CD14-positive monocyte (primary cell): ENCODE data around the gene OR5AR1. TPM values are rescaled to one million over a fixed set of nuclear protein-coding genes. Genes with fewer than 3 reads are reported as not detected.

Experiments
- DNase-seq, 3 donors: peaks; one replicate each; pipeline ENCODE4 v3.0.0-alpha.2; 2011 to 2022
- H2AFZ ChIP-seq: 2 replicates; pipeline ENCODE4 v1.6.0; 2012; ENCODE audit warnings: mild to moderate bottlenecking, low read depth, low read length, inconsistent platforms; ENCODE audit not compliant: insufficient read depth, poor library complexity, severe bottlenecking
- H3K27ac ChIP-seq, 2 donors: 1 replicate in 1 of 2; 2 replicates in 1 of 2; pipeline ENCODE4 v1.5.1; 2012 to 2013; ENCODE audit warnings: low read length in 2 of 2, control low read depth in 1 of 2, inconsistent platforms in 1 of 2, low read depth in 1 of 2, mild to moderate bottlenecking in 1 of 2
- H3K27me3 ChIP-seq, 2 donors: one replicate each; pipeline versions ENCODE4 v1.6.0 to v1.6.1; 2011 to 2013; ENCODE audit warnings: low read length in 2 of 2; ENCODE audit not compliant: control insufficient read depth in 2 of 2, insufficient read depth in 2 of 2
- H3K36me3 ChIP-seq, 2 donors: replicated peaks in 1 of 2; 1 replicate in 1 of 2; 2 replicates in 1 of 2; pipeline versions ENCODE4 v1.5.1 to v1.6.1; 2012 to 2013; ENCODE audit warnings: low read length in 2 of 2, control low read depth in 1 of 2, inconsistent platforms in 1 of 2, mild to moderate bottlenecking in 1 of 2; ENCODE audit not compliant: insufficient read depth in 2 of 2, control insufficient read depth in 1 of 2
- H3K4me1 ChIP-seq, 2 donors: 1 replicate in 1 of 2; 2 replicates in 1 of 2; pipeline versions ENCODE4 v1.5.1 to v1.6.1; 2012 to 2013; ENCODE audit warnings: low read length in 2 of 2, control low read depth in 1 of 2, inconsistent platforms in 1 of 2, mild to moderate bottlenecking in 1 of 2, moderate library complexity in 1 of 2; ENCODE audit not compliant: insufficient read depth in 2 of 2, control insufficient read depth in 1 of 2
- H3K4me2 ChIP-seq: replicated peaks from 2 replicates; pipeline ENCODE3; 2012; ENCODE audit warnings: low read length, moderate library complexity, mild to moderate bottlenecking; ENCODE audit not compliant: poor library complexity, severe bottlenecking; ENCODE audit errors: extremely low read depth
- H3K4me3 ChIP-seq, 3 experiments: fragments of 200-600 bp in 1 of 3; sonication (generic) in 1 of 3; replicated peaks in 1 of 3; 1 replicate in 2 of 3; 2 replicates in 1 of 3; pipeline ENCODE4 v1.5.1; 2011 to 2013; ENCODE audit warnings: low read length in 3 of 3, mild to moderate bottlenecking in 3 of 3, control low read depth in 2 of 3, low read depth in 2 of 3, inconsistent platforms in 1 of 3, moderate library complexity in 1 of 3
- H3K79me2 ChIP-seq: 2 replicates; pipeline ENCODE4 v1.6.0; 2012; ENCODE audit warnings: mild to moderate bottlenecking, control low read depth, inconsistent platforms, low read length, moderate library complexity; ENCODE audit not compliant: insufficient read depth
- H3K9ac ChIP-seq: 2 replicates; pipeline ENCODE4 v1.6.0; 2017; ENCODE audit warnings: low read length, mild to moderate bottlenecking; ENCODE audit not compliant: insufficient read depth, poor library complexity, severe bottlenecking
- H3K9me3 ChIP-seq, 2 donors: replicated peaks in 1 of 2; 1 replicate in 1 of 2; 2 replicates in 1 of 2; pipeline versions ENCODE4 v1.5.1 to v1.6.1; 2012 to 2013; ENCODE audit warnings: low read length in 2 of 2, control low read depth in 1 of 2; ENCODE audit not compliant: control insufficient read depth in 1 of 2, insufficient read depth in 1 of 2
- H4K20me1 ChIP-seq: 2 replicates; pipeline ENCODE4 v1.6.0; 2012; ENCODE audit warnings: mild to moderate bottlenecking, low read length, control low read depth, moderate library complexity; ENCODE audit not compliant: insufficient read depth
- H3K27ac Mint-ChIP-seq, 7 donors: one replicate each; pipeline ENCODE4 v1.8.0; 2020; ENCODE audit warnings: mild to moderate bottlenecking in 7 of 7, mixed read lengths in 7 of 7, moderate library complexity in 6 of 7, inconsistent platforms in 2 of 7
- H3K27me3 Mint-ChIP-seq, 3 donors: one replicate each; pipeline ENCODE4 v1.8.0; 2021 to 2022; ENCODE audit warnings: low read depth in 3 of 3, mild to moderate bottlenecking in 3 of 3, mixed read lengths in 3 of 3, moderate library complexity in 3 of 3, inconsistent platforms in 1 of 3
- H3K36me3 Mint-ChIP-seq, 2 donors: one replicate each; pipeline ENCODE4 v1.8.0; 2020; ENCODE audit warnings: mixed read lengths in 2 of 2, inconsistent platforms in 1 of 2, mild to moderate bottlenecking in 1 of 2
- H3K4me1 Mint-ChIP-seq: one replicate; pipeline ENCODE4 v1.8.0; 2020; ENCODE audit warnings: mild to moderate bottlenecking, mixed read lengths
- H3K4me3 Mint-ChIP-seq, 2 donors: one replicate each; pipeline ENCODE4 v1.8.0; 2020; ENCODE audit warnings: mild to moderate bottlenecking in 2 of 2, mixed read lengths in 2 of 2, moderate library complexity in 1 of 2
- H3K9me3 Mint-ChIP-seq, 7 donors: one replicate each; pipeline ENCODE4 v1.8.0; 2020 to 2022; ENCODE audit warnings: mixed read lengths in 7 of 7, mild to moderate bottlenecking in 6 of 7, moderate library complexity in 6 of 7, inconsistent platforms in 2 of 7
- CTCF ChIP-seq: fragments of 200-600 bp; IDR thresholded peaks from one replicate; pipeline ENCODE4 v1.8.0; 2022; ENCODE audit warnings: antibody characterized with exemption, mild to moderate bottlenecking
- WGBS: methylation state at CpG from one replicate; pipeline ENCODE4 v1.1.5; 2013; ENCODE audit warnings: missing lambda C conversion rate; ENCODE audit not compliant: insufficient coverage; 5-methylcytosine and 5-hydroxymethylcytosine counted together
- intact Hi-C, 2 donors: fragments of 100-400 bp; cut with micrococcal nuclease; formaldehyde crosslinking; loops; one replicate each; pipeline versions ENCODE4 v1.15.0 to v1.15.1; 2023
- polyA plus RNA-seq, 3 donors: library from polyadenylated mRNA; depleted of rRNA in 1 of 3; unstranded in 2 of 3; stranded (reverse) in 1 of 3; fragments of 300-500 nt in 2 of 3; fragments of >200 nt in 1 of 3; fragmentation: Illumina TruSeq in 2 of 3; gene quantifications; 1 replicate in 2 of 3; 2 replicates in 1 of 3; pipeline ENCODE4 v1.2.3, GENCODE V29; 2012 to 2021

OR5AR1 gene
- polyA plus RNA-seq, 3 donors, result not detected

GRCh38 chr11:56693428-56693827, 29.9 kb downstream of the OR5AR1 start:
- Mint-ChIP-seq H3K27me3 (no peaks in the 10 kb centered on the region), H3K36me3 (no peaks in the 10 kb centered on the region), H3K9me3 (peaks cover 0 to 3% (median 0%) of the 10 kb centered on the region in 7 donors), H3K4me1 (no peaks in the 10 kb centered on the region), H3K4me3 (no peak overlapping the region), H3K27ac (no peak overlapping the region)
- no peak overlapping the region for H3K4me2 ChIP-seq
- no peaks in the 10 kb centered on the region for H4K20me1 ChIP-seq
- H2AFZ ChIP-seq, result no peak overlapping the region
- H3K27ac ChIP-seq, result no peak overlapping the region
- H3K4me3 ChIP-seq, result no peak overlapping the region
- intact Hi-C loops, result no loop called here
- no peaks in the 10 kb centered on the region for H3K4me1 ChIP-seq
- H3K27me3 ChIP-seq, result no peaks in the 10 kb centered on the region
- DNase-seq, result no peak
- no CpG with 5 or more reads among the region's 2 CpGs for WGBS
- no peaks in the 10 kb centered on the region for H3K79me2 ChIP-seq
- H3K36me3 ChIP-seq, result no peaks in the 10 kb centered on the region
- no peaks in the 10 kb centered on the region for H3K9me3 ChIP-seq
- no peak for TF ChIP-seq CTCF
- no peak overlapping the region for H3K9ac ChIP-seq

GRCh38 chr11:56698795-56699194, 35.3 kb downstream of the OR5AR1 start, which contains the start of gene OR9G1:
Gene OR9G1 (plus strand): TSS chr11:56699095. CDS start chr11:56700388, 1,293 bp downstream.
- H3K4me1 ChIP-seq, result no peaks in the 10 kb centered on the region
- H3K79me2 ChIP-seq, result no peaks in the 10 kb centered on the region
- Mint-ChIP-seq H3K4me1 (no peaks in the 10 kb centered on the region), H3K36me3 (no peaks in the 10 kb centered on the region), H3K27me3 (no peaks in the 10 kb centered on the region), H3K27ac (no peak within 1 kb of the TSS), H3K4me3 (no peak within 1 kb of the TSS), H3K9me3 (no peaks in the 10 kb centered on the region)
- H3K36me3 ChIP-seq, result no peaks in the 10 kb centered on the region
- no peak within 1 kb of the TSS for H2AFZ ChIP-seq
- DNase-seq, result no peak
- no peak for TF ChIP-seq CTCF
- intact Hi-C loops, result no loop called here
- H3K9me3 ChIP-seq, result no peaks in the 10 kb centered on the region
- H3K4me3 ChIP-seq, result no peak within 1 kb of the TSS
- no peaks in the 10 kb centered on the region for H4K20me1 ChIP-seq
- no peaks in the 10 kb centered on the region for H3K27me3 ChIP-seq
- no peak within 1 kb of the TSS for H3K9ac ChIP-seq
- WGBS, result 89% methylated on average over 1 of the region's 1 CpG
- no peak within 1 kb of the TSS for H3K4me2 ChIP-seq
- no peak within 1 kb of the TSS for H3K27ac ChIP-seq
